ENCODE data around the gene TCAIM.

The TCAIM gene

GRCh38 chr3:44420676-44421075 lies 82.1 kb downstream of the TCAIM start:
- no peak for DNase-seq (ENCODE audit: low read depth, low spot score)
- no peak for TF ChIP-seq CTCF (IDR thresholded peaks at IDR 0.05; ENCODE audit: insufficient read depth, low read length, missing control alignments)
- POLR2A ChIA-PET: no interaction called here
- no peak overlapping the region for H3K4me3 ChIP-seq (ENCODE audit: low read depth, low read length)
- CTCF ChIA-PET: no interaction called here

GRCh38 chr3:44421280-44421679 lies 82.7 kb downstream of the TCAIM start:
- ChIA-PET CTCF (no interaction called here), POLR2A (no interaction called here)
- no peak overlapping the region for H3K4me3 ChIP-seq (ENCODE audit: low read depth, low read length)
- DNase-seq (ENCODE audit: low read depth, low spot score): no peak
- TF ChIP-seq CTCF (IDR thresholded peaks at IDR 0.05; ENCODE audit: insufficient read depth, low read length, missing control alignments): no peak

- ChIA-PET CTCF (no interaction called here), POLR2A (no interaction called here)
- no peak for DNase-seq (ENCODE audit: low read depth, low spot score)
- TF ChIP-seq CTCF (IDR thresholded peaks at IDR 0.05; ENCODE audit: insufficient read depth, low read length, missing control alignments): no peak
- no peak overlapping the region for H3K4me3 ChIP-seq (ENCODE audit: low read depth, low read length)
These were observed 86.2 kb downstream of the TCAIM start for GRCh38 chr3:44424758-44425157.

- POLR2A ChIA-PET: no interaction called here
- CTCF ChIA-PET: no interaction called here
- no peak for TF ChIP-seq CTCF (IDR thresholded peaks at IDR 0.05; ENCODE audit: insufficient read depth, low read length, missing control alignments)
- no peak for DNase-seq (ENCODE audit: low read depth, low spot score)
- no peak overlapping the region for H3K4me3 ChIP-seq (ENCODE audit: low read depth, low read length)
These were observed 89.1 kb downstream of the TCAIM start for GRCh38 chr3:44427683-44428082.

GRCh38 chr3:44428910-44429309 lies 90.3 kb downstream of the TCAIM start:
- TF ChIP-seq CTCF (IDR thresholded peaks at IDR 0.05; ENCODE audit: insufficient read depth, low read length, missing control alignments): no peak
- DNase-seq (ENCODE audit: low read depth, low spot score): no peak
- H3K4me3 ChIP-seq (ENCODE audit: low read depth, low read length): no peak overlapping the region
- ChIA-PET CTCF (no interaction called here), POLR2A (no interaction called here)

- no peak for DNase-seq (ENCODE audit: low read depth, low spot score)
- ChIA-PET POLR2A (no interaction called here), CTCF (no interaction called here)
- TF ChIP-seq CTCF (IDR thresholded peaks at IDR 0.05; ENCODE audit: insufficient read depth, low read length, missing control alignments): no peak
- H3K4me3 ChIP-seq (ENCODE audit: low read depth, low read length): no peak overlapping the region
These were observed 90.9 kb downstream of the TCAIM start for GRCh38 chr3:44429459-44429858.
